Fibroblast of villous mesenchyme (primary cell): ENCODE data around the gene KCNQ4. TPM values are rescaled to one million over a fixed set of nuclear protein-coding genes. Genes with fewer than 3 reads are reported as not detected.

Experiments used
- DNase-seq: peaks from one replicate; pipeline ENCODE4 v3.0.0-alpha.2; 2010; ENCODE audit warnings: low read depth
- H3K4me3 ChIP-seq: 2 replicates; pipeline ENCODE4 v1.5.1; 2011; ENCODE audit warnings: low read depth, mild to moderate bottlenecking, low read length
- total RNA-seq: library from RNA; depleted of rRNA; stranded (reverse); fragments of >200 nt; gene quantifications from 2 replicates; pipeline ENCODE4 v1.2.3, GENCODE V29; 2012
- TF ChIP-seq, protein P1 (sequence below): IDR thresholded peaks from 2 replicates; pipeline ENCODE4 v1.5.1; 2012; ENCODE audit warnings: low read depth, mild to moderate bottlenecking, low read length; ENCODE audit not compliant: insufficient read depth

Gene KCNQ4
- total RNA-seq, 1 donor: under 0.01 TPM

DNA sequence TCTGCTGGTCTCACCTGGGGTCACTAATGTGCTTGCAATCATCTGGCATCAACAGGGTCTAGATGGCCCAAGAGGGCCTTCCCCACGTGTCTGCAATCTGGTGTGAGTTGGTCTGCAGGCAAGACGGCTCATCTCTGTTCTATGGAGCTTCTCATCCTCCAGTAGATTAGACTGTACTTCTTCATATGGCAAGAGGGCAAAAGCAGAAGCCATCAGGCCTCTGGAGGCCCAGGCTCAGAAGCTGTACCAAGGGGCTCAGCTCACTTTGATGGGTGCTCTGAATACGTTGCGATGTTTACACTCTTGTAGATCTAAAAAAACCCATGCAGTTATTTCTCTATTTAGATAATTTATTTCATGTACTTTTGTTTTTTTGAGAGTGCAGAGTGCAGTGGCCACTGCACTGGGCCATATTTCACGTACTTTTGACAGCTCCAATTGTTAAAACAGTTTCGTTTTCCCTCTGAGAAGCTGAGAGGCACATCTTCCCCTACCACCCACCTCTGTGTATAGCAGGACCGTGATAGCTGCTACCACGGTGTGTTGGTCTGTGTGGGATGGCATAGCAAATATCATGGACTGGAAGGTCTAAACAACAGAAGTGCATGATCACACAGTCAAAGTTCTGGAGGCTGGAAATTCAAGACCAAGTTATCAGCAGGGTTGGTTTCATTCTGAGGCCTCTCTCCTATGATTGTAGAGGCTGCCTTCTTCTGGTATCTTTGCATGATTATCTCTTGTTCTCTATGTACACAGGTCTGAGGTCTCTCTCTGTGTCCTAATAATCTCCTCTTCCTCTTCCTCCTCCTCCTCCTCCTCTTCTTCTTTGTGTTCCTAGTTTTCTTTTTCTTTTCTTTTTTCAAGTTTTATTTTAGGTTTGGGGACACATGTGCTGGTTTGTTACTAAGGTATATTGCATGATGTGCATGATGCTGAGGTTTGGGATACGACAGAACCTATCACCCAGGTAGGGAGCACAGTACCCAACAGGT lies 61.6 kb downstream of the KCNQ4 start:
- TF ChIP-seq, protein P1, sequence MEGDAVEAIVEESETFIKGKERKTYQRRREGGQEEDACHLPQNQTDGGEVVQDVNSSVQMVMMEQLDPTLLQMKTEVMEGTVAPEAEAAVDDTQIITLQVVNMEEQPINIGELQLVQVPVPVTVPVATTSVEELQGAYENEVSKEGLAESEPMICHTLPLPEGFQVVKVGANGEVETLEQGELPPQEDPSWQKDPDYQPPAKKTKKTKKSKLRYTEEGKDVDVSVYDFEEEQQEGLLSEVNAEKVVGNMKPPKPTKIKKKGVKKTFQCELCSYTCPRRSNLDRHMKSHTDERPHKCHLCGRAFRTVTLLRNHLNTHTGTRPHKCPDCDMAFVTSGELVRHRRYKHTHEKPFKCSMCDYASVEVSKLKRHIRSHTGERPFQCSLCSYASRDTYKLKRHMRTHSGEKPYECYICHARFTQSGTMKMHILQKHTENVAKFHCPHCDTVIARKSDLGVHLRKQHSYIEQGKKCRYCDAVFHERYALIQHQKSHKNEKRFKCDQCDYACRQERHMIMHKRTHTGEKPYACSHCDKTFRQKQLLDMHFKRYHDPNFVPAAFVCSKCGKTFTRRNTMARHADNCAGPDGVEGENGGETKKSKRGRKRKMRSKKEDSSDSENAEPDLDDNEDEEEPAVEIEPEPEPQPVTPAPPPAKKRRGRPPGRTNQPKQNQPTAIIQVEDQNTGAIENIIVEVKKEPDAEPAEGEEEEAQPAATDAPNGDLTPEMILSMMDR: no peak
- H3K4me3 ChIP-seq: no peak overlapping the region
- no peak for DNase-seq

GRCh38 chr1:40845895-40846294 lies 62.3 kb downstream of the KCNQ4 start:
- no peak for DNase-seq
- TF ChIP-seq, protein P1: no peak
- no peak overlapping the region for H3K4me3 ChIP-seq

DNA sequence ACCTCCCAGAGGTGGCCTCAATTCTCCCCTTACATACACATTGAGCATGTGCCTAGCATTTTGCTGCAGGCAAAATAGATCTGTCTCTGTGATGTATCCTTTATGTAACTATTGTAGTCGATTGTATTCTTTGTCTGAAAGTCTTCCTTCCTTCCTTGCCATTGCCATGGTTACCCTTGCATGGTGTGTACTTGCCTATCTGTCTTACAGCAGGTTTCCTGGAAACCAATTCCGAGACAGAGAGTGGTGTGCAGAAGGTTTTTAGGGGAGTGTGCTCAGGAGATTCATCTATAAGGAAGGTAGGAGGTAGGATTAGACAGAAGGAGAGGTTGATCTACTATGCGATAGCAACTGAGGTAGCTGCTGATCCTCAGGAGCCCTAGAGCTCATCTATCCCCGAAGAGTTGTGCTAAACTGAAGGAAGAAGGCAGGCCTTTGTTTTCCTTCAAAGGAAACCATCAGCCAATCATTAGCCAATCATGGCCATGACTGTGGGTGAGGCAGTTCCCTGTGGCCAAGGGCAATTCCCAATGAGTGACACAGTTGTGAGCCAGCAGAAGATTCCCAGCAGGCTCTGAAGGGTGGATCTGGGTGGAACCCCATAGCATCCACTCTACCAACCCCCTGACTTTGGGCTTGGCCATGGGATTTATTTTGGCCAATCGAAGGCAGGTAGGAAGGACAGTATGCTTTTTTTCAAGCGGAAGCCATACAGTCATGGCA lies 63.6 kb downstream of the KCNQ4 start:
- DNase-seq: no peak
- TF ChIP-seq, protein P1: no peak
- no peak overlapping the region for H3K4me3 ChIP-seq

DNA sequence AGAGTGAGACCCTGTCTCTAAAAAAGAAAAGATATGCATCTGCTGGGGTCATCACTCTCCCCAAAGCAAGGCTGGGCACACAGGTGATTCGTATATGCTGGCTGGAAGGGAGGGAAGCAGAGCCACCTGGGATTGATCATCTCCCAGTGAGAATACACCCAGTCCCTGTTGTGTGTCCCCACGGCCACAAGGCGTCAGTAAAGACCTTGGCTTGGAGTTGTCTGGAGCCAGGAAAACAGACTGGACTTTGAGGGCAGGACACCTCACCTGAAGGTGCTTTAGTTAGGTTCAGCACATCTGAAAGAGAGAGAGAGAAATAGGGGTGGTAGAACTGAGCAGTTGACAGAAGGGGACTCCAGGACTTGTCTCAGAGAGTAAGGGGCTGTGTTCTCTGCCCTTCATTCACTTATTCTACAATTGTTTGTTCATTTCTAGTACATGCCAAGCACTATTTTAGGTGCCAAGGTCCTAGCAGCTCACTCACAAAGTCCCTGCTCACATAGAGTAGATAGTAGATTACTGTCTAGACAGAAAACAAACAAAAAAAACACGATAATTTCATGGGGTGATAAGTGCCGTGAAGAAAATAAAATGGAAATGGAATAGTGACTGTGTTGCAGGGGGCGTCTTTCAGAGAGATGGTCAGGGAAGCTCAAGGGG lies 65.1 kb downstream of the KCNQ4 start:
- DNase-seq: peak; percentile 73
- no peak overlapping the region for H3K4me3 ChIP-seq
- TF ChIP-seq, protein P1: peak; percentile 98

DNA sequence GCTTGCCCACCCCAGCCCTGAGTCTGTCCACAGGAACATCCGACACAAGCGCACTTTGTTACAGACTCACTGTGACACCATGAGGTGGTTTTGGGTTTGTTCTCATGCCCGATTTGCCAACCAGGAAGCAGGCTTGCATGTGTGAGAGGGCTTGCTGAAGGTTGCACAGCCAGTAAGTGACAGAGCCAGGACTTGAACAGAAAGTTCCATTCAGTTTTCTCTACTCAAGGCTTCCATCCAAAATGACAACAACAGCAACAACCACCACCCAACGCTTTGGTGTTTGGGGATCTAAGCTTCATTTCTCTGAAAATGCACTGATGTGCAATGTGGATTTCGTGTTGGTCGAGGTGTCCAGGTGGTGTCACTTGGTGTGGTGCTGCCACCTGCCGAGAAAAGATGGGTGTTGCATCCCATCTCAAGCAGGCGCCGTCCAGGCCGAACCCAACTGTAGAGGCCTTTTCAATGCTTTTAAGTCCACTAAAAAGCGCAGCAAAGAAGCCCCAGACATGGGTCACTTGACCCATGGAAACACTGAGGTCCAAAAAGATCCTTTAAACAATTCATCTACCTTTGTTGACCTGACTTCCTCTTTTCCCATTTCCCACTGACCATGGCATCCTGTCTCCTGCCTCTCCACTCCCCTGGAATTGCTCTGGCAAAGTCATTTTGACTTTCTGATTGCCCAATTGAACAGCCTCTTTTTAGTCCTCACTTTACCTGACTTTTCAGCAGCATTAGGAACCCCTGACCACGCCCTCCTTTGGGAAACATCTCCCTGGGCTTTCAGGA lies 66.4 kb downstream of the KCNQ4 start:
- H3K4me3 ChIP-seq: no peak overlapping the region
- DNase-seq: peak; percentile 56
- TF ChIP-seq, protein P1: peak; percentile 85

DNA sequence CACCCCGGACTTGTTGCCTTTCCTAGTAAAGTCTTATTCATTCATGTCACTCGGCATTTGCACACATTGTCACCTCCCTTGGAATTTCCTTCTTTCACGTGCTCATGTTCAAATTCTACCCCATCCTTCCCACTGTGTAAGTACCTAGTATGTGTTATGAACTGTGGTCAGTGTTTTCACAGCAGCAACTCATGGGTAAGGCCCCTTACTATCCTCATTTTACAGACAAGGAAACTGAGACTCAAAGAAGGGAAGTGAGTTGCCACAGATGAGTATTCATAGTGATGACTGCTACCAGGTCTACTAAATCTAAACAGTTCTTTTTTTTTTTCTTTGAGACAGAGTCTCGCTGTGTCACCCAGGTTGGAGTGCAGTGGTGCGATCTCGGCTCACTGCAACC lies 68.1 kb downstream of the KCNQ4 start:
- H3K4me3 ChIP-seq: no peak overlapping the region
- TF ChIP-seq, protein P1: no peak
- DNase-seq: no peak
